Stimulated activated CD4-positive, alpha-beta T cell treated with anti-CD3 and anti-CD28 coated beads, Interleukin-12 subunit alpha, Interleukin-12 subunit beta, amount 100 ng/mL, for 4 hours (primary cell): Measurements from ENCODE around the gene ACY1.

ENCODE experiments used
- DNase-seq: peaks from one replicate; pipeline ENCODE4 v3.0.0-alpha.2; 2020

The ACY1 gene

DNA sequence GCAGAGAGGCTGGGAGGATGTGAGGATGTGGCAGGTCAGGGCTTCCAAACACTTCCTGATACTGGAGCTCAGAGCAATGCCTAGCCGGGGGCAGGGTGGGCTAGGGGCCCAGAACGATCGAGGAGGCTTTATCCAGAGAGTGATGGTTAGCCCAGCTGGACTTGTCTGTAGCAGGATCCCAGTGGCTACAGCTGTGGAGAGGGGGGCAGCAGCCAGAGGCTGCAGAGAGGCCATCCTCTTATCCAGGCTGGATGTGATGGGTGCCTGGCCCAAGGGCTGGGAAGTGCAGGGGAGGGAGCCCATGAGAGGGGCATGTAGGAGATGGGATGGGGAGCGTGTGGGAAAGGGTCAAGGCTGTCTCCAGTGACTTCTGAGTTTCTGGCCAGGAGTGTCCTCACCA is 36.5 kb upstream of the ACY1 start:
- DNase-seq: no peak

GRCh38 chr3:51947215-51947900 is 36.0 kb upstream of the ACY1 start:
- no peak for DNase-seq

- DNase-seq: no peak
These were observed 35.2 kb upstream of the ACY1 start for GRCh38 chr3:51948016-51948580.

- DNase-seq: no peak
These were observed 34.2 kb upstream of the ACY1 start for GRCh38 chr3:51949121-51949520.

DNA sequence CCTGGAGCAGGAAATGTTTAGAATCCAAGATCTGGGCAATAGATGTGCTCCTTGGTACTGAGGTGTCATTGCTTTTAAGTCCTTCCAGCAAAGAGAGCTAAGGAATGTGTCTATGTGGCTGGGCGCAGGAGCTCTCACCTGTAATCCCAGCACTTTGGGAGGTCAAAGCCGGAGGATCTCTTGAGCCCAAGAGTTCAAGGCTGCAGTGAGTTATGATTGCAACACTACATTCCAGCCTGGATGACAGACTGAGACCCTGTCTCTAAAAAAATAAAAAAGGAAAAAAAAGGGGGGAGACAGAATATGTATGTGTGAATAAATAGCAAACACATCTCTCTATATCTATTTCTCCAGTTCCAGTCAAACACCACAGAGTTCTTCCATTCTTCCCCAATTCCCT is 32.4 kb upstream of the ACY1 start:
- no peak for DNase-seq

- no peak for DNase-seq
These were observed 29.9 kb upstream of the ACY1 start for GRCh38 chr3:51953445-51953844.

DNA sequence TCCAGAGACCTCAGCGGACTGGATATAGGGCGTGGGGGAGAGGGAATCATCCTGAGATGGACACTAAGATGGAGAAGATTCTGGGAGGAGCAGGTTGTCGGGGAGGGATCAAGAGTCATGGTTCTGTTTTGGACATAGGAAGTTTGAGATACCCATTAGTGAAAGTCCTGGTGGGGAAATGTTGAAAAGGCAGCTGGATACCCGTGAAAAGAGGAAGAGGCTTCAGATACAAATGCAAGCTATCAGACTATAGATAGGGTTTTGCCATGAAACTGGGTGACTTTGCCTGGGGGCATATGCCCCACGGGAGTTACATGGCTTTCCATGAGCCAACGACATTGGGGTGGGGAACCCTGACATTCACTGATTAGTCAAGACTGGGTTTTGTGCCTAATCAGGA is 29.2 kb upstream of the ACY1 start:
- DNase-seq: no peak

- no peak for DNase-seq
These were observed 28.6 kb upstream of the ACY1 start for GRCh38 chr3:51954713-51955112.

GRCh38 chr3:51955175-51955892 is 28.0 kb upstream of the ACY1 start, which contains the start of gene GPR62:
TSS of gene GPR62 (plus strand) at chr3:51955381. CDS start at chr3:51955653, 272 bp downstream.
- DNase-seq: no peak

- DNase-seq: peak; percentile 34
These were observed 27.2 kb upstream of the ACY1 start for GRCh38 chr3:51955893-51956770.

DNA sequence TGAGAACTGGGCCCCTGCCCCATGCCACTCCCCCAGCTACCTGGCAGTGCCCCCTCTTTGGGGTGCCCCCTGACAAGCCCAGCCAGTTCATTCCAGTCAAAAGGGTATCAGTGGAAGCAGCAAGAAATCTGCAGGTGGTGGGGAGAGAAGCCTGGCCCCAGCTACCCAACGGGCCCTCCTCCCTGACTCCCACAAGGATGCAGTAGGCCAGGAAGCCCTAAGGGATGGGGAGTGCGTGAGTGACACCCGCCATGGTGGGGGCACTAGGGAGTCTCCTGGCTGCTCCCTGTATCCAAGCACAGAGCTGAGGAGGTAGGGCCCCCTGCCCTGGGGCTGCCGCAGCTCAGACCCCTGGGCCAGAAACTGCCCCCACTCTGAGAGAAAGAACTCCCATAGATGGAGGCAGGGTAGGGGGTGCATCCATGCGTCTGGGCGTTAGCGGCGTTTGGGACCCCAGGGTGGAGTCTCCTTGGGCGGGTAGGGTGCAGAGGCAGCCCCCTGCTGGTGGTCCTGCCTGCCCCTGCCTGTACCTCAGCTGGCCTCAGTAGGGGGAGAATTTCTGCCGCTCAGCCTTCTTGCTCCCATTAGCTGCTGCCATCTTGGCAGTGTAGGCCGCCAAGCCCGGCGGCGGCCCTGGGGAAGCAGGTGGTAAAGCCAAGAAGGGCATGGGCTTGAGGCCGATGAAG is 25.7 kb upstream of the ACY1 start:
- DNase-seq: no peak

DNA sequence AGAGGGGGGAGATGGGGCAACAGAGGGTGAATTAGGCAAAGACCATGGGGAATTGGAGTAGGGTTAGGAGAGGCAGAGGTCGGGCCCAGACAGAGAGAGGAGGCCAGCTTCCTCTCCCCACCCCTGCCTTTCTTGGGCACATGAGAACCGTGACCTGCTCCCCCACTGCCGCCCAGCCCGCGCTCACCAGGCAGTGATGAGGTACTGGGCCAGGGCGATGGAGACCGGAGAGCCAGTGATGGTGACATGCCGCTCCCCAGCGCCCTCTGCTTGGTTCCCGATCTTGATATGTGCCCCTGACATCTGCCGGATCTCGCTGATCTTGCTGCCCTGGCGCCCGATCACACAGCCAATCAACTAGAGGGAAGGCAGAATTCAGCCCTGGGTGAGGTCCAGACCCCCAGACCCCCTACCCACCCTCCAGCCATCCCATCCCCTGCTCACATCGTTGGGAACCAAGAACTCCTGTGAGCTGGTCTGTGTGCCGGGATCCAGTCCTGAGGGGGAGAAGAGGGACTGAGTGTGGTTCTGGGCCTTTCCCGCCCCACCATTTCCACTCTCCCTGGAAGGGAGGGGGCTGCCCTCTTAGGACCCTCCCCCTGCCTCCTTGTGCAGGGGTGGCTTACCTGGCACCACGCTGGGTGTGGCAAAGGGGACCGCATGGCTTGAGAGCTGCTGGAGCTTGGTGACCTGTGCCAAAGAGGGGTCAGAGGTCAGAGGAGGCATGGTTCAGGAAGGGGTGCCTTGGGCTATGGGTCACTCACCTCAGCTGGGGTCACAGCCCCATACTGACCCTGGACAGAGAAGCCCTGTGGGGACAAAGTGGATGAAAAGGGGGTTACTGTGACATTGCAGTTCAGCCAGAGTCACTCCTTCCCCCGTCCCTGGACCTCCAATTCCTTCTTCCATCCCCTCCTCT is 24.5 kb upstream of the ACY1 start:
- DNase-seq: no peak

DNA sequence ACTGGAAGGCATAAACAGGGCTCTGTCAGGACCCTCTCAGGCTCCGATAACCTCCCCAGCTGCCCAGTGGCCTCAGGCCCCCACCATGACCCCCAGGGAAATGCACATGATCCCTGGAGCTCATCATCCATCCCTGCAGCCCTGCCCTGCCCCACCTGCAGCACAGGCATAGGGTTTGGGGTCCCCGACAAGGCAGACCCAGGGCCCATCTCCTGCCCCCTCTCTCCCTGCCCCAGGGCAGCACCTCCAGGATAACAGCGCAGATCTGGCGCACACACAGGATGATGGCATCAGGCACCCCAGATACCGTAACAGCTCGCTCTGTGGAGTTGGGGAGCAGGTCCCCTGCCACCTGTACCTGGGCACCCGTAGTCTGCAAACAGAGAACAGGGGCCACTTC is 23.7 kb upstream of the ACY1 start:
- DNase-seq: no peak

- no peak for DNase-seq
These were observed 22.9 kb upstream of the ACY1 start for GRCh38 chr3:51960386-51960785.

DNA sequence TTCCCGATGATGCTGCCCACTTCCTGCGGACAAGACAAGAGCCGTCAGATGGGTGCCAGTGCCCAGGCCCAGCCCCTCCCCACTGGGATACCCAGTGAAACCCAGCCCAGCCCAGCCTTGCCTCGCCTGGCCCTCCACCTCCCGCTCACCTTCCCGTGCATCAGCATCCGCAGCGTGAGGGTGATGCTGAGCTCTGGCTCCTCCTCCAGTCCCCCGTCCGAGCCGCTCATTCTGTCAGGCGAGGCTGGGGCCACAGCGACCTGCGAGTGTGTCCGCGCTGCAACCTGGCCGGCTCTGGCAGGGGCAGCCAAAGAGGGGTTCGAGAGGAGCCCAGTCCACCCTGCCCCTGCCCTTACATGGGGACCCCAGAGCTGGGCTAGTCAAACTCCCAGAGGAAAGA is 22.3 kb upstream of the ACY1 start:
- no peak for DNase-seq

GRCh38 chr3:51961602-51962569 is 21.4 kb upstream of the ACY1 start:
- no peak for DNase-seq

DNA sequence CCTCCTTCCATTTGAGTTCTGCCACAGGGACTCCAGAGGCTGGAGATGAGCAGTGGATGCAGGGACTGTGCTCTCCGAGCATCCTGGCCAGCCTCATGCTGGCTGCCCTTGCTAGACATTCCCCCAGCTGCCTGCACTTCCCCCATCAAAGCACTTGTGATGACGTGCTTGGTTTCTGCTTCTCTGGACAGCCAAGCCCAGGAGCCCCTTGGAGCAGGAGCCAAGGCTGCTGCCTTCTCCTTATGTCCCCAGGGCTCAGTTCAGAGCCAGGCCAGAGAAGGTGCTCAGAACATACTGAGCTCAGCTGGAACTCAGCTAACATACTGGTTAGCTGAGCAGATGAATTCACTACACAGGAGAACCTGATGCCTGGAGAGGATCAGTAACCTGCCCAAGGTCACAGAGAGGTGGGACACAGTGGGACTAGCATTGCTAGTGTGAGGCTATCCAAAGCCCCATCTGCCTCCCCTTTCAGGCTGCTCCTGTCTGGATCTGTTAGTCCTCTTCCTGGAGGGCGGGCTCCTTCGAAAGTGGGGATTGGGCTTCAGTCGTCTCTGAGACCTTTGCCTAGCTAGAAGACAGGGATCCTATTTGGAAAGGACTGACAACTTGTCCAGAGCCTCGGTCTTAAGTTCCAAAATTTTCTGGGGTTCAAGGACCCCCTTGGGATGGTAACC is 20.3 kb upstream of the ACY1 start:
- no peak for DNase-seq

DNA sequence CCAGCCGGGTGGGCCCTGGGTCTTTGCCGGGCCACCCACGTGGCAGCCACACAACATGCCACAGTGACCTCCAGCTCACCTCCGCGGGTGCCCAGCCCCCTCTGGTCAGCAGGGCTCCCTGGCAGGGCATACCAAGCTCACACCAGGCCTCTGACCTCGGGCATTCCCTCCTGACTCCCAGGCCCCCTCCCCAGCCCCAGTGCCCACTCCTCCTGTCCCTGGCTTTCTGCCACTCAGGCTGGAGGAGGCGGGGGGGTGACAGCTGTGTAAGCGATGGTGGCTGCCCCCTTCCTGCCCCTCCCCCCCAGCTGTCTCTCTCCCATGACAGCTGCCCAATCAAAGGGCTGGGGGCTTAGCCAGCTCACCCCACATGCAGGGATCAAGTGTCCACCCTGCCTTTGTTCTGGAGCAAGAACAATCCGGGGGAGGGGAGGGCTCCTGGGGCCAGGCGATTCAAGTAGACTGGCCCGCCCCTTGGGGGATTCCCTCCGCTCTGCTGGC is 19.3 kb upstream of the ACY1 start:
- DNase-seq: no peak

DNA sequence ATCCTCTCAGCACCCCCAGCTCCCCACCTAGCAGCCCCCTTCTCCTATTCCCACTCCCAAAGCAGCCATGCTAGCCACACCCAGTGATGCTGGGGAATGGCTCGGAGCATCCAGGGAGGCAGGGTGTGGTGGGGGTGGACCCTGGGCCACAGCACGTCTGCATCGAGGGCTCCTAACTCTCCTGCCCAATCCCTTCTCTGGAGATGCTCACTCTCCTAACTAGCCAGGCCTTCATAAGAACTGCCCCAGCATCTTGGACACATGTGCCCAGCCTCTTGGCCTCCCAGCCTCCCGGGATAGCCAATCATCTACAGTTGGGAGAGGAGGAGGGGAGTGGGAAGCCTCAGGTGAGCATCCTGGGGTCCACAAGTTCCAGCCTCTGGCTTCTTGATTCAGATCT is 18.8 kb upstream of the ACY1 start:
- no peak for DNase-seq

- no peak for DNase-seq
These were observed 17.3 kb upstream of the ACY1 start for GRCh38 chr3:51966016-51966415.
